SH-SY5Y (cell line): ENCODE data around the gene ANKRD29.

Experiments used
- GATA2 ChIP-seq: IDR thresholded peaks from 2 replicates; pipeline ENCODE4 v1.6.1; 2011; ENCODE audit warnings: mild to moderate bottlenecking, low read depth, low read length
- GATA3 ChIP-seq: IDR thresholded peaks from 2 replicates; pipeline ENCODE4 v1.6.1; 2011; ENCODE audit warnings: low read depth, mild to moderate bottlenecking, low read length, moderate library complexity

The ANKRD29 gene

GRCh38 chr18:23587220-23587642, 75.5 kb downstream of the ANKRD29 start:
- TF ChIP-seq GATA3 (no peak), GATA2 (no peak)

GRCh38 chr18:23586249-23587196, 76.2 kb downstream of the ANKRD29 start, which contains the start of gene NPC1:
TSS of gene NPC1 (minus strand) at chr18:23586506. CDS start at chr18:23586343, 163 bp downstream.
- TF ChIP-seq GATA3 (no peak), GATA2 (no peak)

GRCh38 chr18:23585897-23586248, 76.8 kb downstream of the ANKRD29 start:
- TF ChIP-seq GATA3 (no peak), GATA2 (no peak)

- no peak for TF ChIP-seq GATA2
- TF ChIP-seq GATA3, result no peak
Measured at GRCh38 chr18:23585007-23585871, 77.5 kb downstream of the ANKRD29 start.

GRCh38 chr18:23584019-23584983, 78.4 kb downstream of the ANKRD29 start:
- no peak for TF ChIP-seq GATA3
- TF ChIP-seq GATA2, result no peak

- TF ChIP-seq GATA3 (no peak), GATA2 (no peak)
Measured at GRCh38 chr18:23583071-23583865, 79.4 kb downstream of the ANKRD29 start.

- no peak for TF ChIP-seq GATA2
- TF ChIP-seq GATA3, result no peak
Measured at GRCh38 chr18:23580677-23581367, 81.9 kb downstream of the ANKRD29 start.

GRCh38 chr18:23578891-23579653, 83.6 kb downstream of the ANKRD29 start:
- no peak for TF ChIP-seq GATA2
- TF ChIP-seq GATA3, result no peak

GRCh38 chr18:23578067-23578701, 84.5 kb downstream of the ANKRD29 start:
- no peak for TF ChIP-seq GATA2
- no peak for TF ChIP-seq GATA3

GRCh38 chr18:23575309-23575651, 87.4 kb downstream of the ANKRD29 start:
- TF ChIP-seq GATA2 (no peak), GATA3 (no peak)
